Lung (tissue), 12 donors: ENCODE data around the gene HECW1. TPM values are rescaled to one million over a fixed set of nuclear protein-coding genes. Genes with fewer than 3 reads are reported as not detected.

Source experiments
- ATAC-seq: fragments of 200-7000 bp; cut with Tn5 transposase; one replicate; pipeline ENCODE4 v1.9.1; 2020; ENCODE audit warnings: moderate number of reproducible peaks; ENCODE audit not compliant: insufficient read depth, low FRiP score
- DNase-seq, 3 donors: peaks; one replicate each; pipeline ENCODE4 v3.0.0-alpha.2; 2013 to 2017
- H3K27ac ChIP-seq, 2 donors: one replicate each; pipeline ENCODE4 v1.5.1; 2013; ENCODE audit warnings: mild to moderate bottlenecking in 2 of 2, moderate library complexity in 2 of 2, control low read depth in 1 of 2, inconsistent platforms in 1 of 2, low read depth in 1 of 2, low read length in 1 of 2
- H3K27me3 ChIP-seq, 3 donors: one replicate each; pipeline ENCODE4 v1.5.1; 2013; ENCODE audit warnings: low read length in 2 of 3; ENCODE audit not compliant: control insufficient read depth in 3 of 3, insufficient read depth in 3 of 3
- H3K36me3 ChIP-seq, 4 donors: one replicate each; pipeline ENCODE4 v1.5.1; 2013; ENCODE audit warnings: low read length in 4 of 4, mild to moderate bottlenecking in 1 of 4, moderate library complexity in 1 of 4; ENCODE audit not compliant: control insufficient read depth in 4 of 4, insufficient read depth in 4 of 4
- H3K4me1 ChIP-seq, 5 donors: one replicate each; pipeline ENCODE4 v1.5.1; 2013; ENCODE audit warnings: low read length in 5 of 5, mild to moderate bottlenecking in 2 of 5, moderate library complexity in 1 of 5; ENCODE audit not compliant: control insufficient read depth in 5 of 5, insufficient read depth in 5 of 5
- H3K4me3 ChIP-seq: one replicate; pipeline ENCODE4 v1.5.1; 2013; ENCODE audit warnings: mild to moderate bottlenecking, control low read depth, moderate library complexity
- H3K9ac ChIP-seq, 2 donors: one replicate each; pipeline ENCODE4 v1.5.1; 2013; ENCODE audit warnings: low read length in 2 of 2, control low read depth in 1 of 2; ENCODE audit not compliant: insufficient read depth in 1 of 2
- H3K9me3 ChIP-seq, 4 donors: one replicate each; pipeline ENCODE4 v1.5.1; 2013; ENCODE audit warnings: low read length in 3 of 4, mild to moderate bottlenecking in 1 of 4, moderate library complexity in 1 of 4; ENCODE audit not compliant: control insufficient read depth in 4 of 4, insufficient read depth in 3 of 4
- WGBS, 2 donors: extraction: QIAGEN DNeasy Blood & Tissue Kit; methylation state at CpG; one replicate each; pipeline ENCODE4 v1.1.7; 2013; 5-methylcytosine and 5-hydroxymethylcytosine counted together
- polyA plus RNA-seq, 2 donors: library from polyadenylated mRNA; stranded (reverse); fragments of 200-250 nt; gene quantifications; one replicate each; pipeline ENCODE4 v1.2.1, GENCODE V29; 2013
- total RNA-seq, 2 donors: library from RNA; depleted of rRNA in 1 of 2; stranded (reverse); fragments of >200 nt in 1 of 2; gene quantifications; one replicate each; pipeline ENCODE4 v1.2.1, GENCODE V29; 2014 to 2021
- TF ChIP-seq, protein P1 (sequence below): IDR thresholded peaks from 2 replicates; pipeline ENCODE4 v1.5.1; 2012; ENCODE audit warnings: mild to moderate bottlenecking; ENCODE audit errors: control extremely low read depth, extremely low read depth
- donor health status: control.
- donor health status: control.
- donor health status: Bipolar disorder and iron deficiency.
- donor health status: healthy.
- donor health status: DM: yes; HTN: yes; CAD: no.

Gene HECW1
- total and polyA plus RNA-seq, 4 donors = 0.05 to 0.21 (median 0.13) TPM

DNA sequence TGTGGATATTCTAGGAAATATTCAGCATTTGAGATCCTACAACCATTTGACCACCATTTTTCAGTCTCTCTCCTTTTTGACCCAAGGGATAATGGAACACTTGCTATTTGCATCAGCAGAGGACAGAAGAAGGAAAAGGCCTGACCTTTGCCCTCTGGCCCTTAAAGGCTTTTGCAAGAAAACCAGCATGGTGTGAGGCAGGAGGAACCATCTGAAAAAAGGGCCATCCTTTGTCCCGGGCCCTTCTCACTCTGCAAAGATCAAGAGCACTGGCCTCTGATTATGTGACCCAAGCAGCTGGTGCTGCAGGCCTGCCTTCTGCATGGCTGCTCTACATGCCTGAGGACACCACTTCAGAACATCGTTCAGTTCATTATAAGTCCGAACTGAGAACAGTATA, 337.1 kb downstream of the HECW1 start:
- WGBS, 2 donors = 72 to 85% methylated on average over 3 of the region's 3 CpGs
- Histone ChIP-seq H3K27me3 (no peaks in the 10 kb centered on the region), H3K4me1 (no peaks in the 10 kb centered on the region), H3K27ac (no peak overlapping the region), H3K9ac (no peak overlapping the region), H3K36me3 (no peaks in the 10 kb centered on the region), H3K9me3 (no peaks in the 10 kb centered on the region), H3K4me3 (no peak overlapping the region)
- DNase-seq = no peak
- TF ChIP-seq, protein P1, sequence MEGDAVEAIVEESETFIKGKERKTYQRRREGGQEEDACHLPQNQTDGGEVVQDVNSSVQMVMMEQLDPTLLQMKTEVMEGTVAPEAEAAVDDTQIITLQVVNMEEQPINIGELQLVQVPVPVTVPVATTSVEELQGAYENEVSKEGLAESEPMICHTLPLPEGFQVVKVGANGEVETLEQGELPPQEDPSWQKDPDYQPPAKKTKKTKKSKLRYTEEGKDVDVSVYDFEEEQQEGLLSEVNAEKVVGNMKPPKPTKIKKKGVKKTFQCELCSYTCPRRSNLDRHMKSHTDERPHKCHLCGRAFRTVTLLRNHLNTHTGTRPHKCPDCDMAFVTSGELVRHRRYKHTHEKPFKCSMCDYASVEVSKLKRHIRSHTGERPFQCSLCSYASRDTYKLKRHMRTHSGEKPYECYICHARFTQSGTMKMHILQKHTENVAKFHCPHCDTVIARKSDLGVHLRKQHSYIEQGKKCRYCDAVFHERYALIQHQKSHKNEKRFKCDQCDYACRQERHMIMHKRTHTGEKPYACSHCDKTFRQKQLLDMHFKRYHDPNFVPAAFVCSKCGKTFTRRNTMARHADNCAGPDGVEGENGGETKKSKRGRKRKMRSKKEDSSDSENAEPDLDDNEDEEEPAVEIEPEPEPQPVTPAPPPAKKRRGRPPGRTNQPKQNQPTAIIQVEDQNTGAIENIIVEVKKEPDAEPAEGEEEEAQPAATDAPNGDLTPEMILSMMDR = no peak
- no peak for ATAC-seq

DNA sequence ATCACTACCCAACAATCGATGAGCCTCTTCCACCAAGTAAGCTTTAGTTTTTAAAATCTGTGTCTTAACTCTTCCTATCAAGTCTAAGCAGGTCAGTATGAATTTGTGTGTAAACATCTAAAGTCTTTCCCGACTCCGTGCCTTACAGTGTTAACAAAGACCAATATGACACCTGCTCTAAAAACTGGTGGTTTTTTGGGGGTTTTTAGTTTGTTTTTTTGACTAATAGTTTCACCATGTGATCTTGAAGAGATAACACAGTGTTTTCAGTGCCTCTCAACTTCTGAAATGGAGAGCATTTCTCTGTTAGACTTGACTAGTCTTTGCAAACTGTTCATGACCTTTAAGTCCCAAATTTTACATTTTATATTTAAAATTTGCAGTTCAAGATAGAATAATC, 338.4 kb downstream of the HECW1 start:
- no peak for ATAC-seq
- Histone ChIP-seq H3K9ac (no peak overlapping the region), H3K27me3 (no peaks in the 10 kb centered on the region), H3K27ac (no peak overlapping the region), H3K4me1 (no peaks in the 10 kb centered on the region), H3K9me3 (no peaks in the 10 kb centered on the region), H3K4me3 (no peak overlapping the region), H3K36me3 (no peaks in the 10 kb centered on the region)
- 89 to 95% methylated on average over 3 of the region's 3 CpGs for WGBS, 2 donors
- DNase-seq = no peak
- TF ChIP-seq, protein P1 = no peak

DNA sequence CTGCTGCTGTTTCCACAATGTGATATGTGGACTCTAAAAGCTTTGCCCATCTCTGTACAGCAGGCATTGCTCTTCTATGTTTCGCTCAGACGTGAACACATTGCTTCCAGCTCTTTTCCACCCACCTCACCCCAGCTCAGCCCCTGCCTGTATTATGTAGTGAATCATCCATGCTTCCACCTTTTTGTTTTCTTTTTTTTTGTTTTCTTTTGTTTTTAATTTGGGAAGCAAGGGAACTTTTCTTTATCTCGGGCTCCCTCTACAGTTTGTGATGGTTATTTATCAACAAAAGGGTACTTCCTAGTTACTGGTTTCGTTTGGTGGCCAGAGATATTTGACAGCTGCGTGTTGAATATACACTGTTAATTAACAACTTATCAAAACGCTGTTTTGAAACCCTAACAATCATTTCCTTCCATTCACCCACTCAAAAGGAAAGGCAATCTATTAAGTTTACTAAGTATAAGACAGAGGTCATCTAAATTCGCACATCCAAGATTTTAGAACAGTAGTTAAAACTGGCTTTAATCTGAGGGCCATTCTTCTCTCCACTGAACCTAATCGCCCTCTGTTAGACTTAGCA, 342.6 kb downstream of the HECW1 start:
- DNase-seq (peak in 2 of 3 donors; percentile 72), ATAC-seq (no peak)
- Histone ChIP-seq H3K27me3 (no peaks in the 10 kb centered on the region), H3K27ac (no peak overlapping the region), H3K9ac (peak overlapping the region in 1 of 2 donors; percentile 69), H3K4me1 (peaks cover 0 to 11% (median 0%) of the 10 kb centered on the region in 5 donors), H3K4me3 (no peak overlapping the region), H3K36me3 (no peaks in the 10 kb centered on the region), H3K9me3 (no peaks in the 10 kb centered on the region)
- WGBS, 2 donors = 24 to 30% methylated on average over 8 of the region's 8 CpGs
- TF ChIP-seq, protein P1 = no peak

DNA sequence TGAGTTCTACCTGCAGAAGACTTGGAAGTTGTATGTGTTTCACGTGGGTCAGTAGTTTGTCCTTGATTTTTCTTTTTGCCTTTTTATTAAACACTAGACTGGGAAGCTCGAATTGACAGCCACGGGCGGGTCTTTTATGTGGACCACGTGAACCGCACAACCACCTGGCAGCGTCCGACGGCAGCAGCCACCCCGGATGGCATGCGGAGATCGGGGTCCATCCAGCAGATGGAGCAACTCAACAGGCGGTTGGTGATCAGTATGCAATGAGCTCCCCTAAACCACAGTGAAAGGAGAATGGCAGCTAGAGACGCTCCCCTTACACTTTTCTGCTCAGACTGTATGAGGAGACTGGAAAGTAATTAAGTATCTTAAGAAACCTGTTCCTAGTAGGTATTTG, 343.8 kb downstream of the HECW1 start:
- peaks cover 0 to 11% (median 0%) of the 10 kb centered on the region in 5 donors for H3K4me1 ChIP-seq
- WGBS, 2 donors = 72 to 79% methylated on average over 14 of the region's 14 CpGs
- no peaks in the 10 kb centered on the region for H3K27me3 ChIP-seq
- H3K4me3 ChIP-seq = no peak overlapping the region
- no peak overlapping the region for H3K9ac ChIP-seq
- ATAC-seq (no peak), DNase-seq (peak in 1 of 3 donors; percentile 38)
- H3K27ac ChIP-seq = no peak overlapping the region
- H3K36me3 ChIP-seq = no peaks in the 10 kb centered on the region
- no peaks in the 10 kb centered on the region for H3K9me3 ChIP-seq
- TF ChIP-seq, protein P1 = no peak
